ENCODE measurements around the gene RGS16. TPM values are rescaled to one million over a fixed set of nuclear protein-coding genes. Genes with fewer than 3 reads are reported as not detected.

The RGS16 gene
- total RNA-seq, 1 experiment from 2014 or later: 6.5 TPM

GRCh38 chr1:182575540-182576149 is 28.5 kb downstream of the RGS16 start:
- intact Hi-C loops (cut with micrococcal nuclease): no loop called here
- Histone ChIP-seq H3K4me3 (replicated peaks in 1 of 2; ENCODE audit: low read depth in 1 of 2, low read length in 2 of 2) (no peak overlapping the region; a peak in 1 of 4 replicates), H3K9me2 (ENCODE audit: insufficient read depth) (no peaks in the 10 kb centered on the region), H3K36me3 (ENCODE audit: control insufficient read depth in 1 of 2, insufficient read depth in 2 of 2, low read length in 2 of 2) (peaks cover 0 to 2% of the 10 kb centered on the region in 2 experiments; a peak in 1 of 4 replicates), H3K4me1 (ENCODE audit: control insufficient read depth in 1 of 2, insufficient read depth in 2 of 2, low read length in 2 of 2) (peaks cover 4 to 10% of the 10 kb centered on the region in 2 experiments; a peak in 3 of 4 replicates), H3K27me3 (ENCODE audit: insufficient read depth, low read length) (no peaks in the 10 kb centered on the region), H3K4me2 (ENCODE audit: low read length) (peak overlapping the region; percentile 56), H3K9me3 (ENCODE audit: control insufficient read depth in 1 of 2, insufficient read depth in 1 of 2, low read depth in 1 of 2, low read length in 2 of 2) (no peaks in the 10 kb centered on the region), H2AFZ (ENCODE audit: low read depth, low read length, poor library complexity, severe bottlenecking) (no peak overlapping the region), H4K20me1 (ENCODE audit: insufficient read depth) (no peaks in the 10 kb centered on the region), H3K27ac (ENCODE audit: low read depth, low read length) (no peak overlapping the region), H3K79me2 (ENCODE audit: insufficient read depth, low read length) (no peaks in the 10 kb centered on the region), H3K9ac (ENCODE audit: low read length) (no peak overlapping the region)
- ChIA-PET POLR2A (no interaction called here), CTCF (no interaction called here), RAD21 (ENCODE audit: low non-redundant PET in 1 of 2, low total read pairs in 2 of 2, uncharacterized antibody in 2 of 2, unreplicated experiment in 2 of 2) (no interaction called here)
- no TSS peak for BruUV-seq (replicated peaks)
- DNase-seq (ENCODE audit: low read depth, low spot score) (no peak), ATAC-seq (peak; percentile 46; the same call in 1 of the 2 replicates)
- TF ChIP-seq CEBPB (IDR thresholded peaks at IDR 0.05; ENCODE audit: low read depth) (peak; percentile 86), SP1 (IDR thresholded peaks at IDR 0.05; ENCODE audit: low read depth) (0 out of 2 replicates have a peak, but pooled peaks have one; percentile 14), EGR1 (IDR thresholded peaks at IDR 0.05; ENCODE audit: low read depth) (no peak)

- no peak overlapping the region for H3K4me2 ChIP-seq (ENCODE audit: low read length)
- no peaks in the 10 kb centered on the region for H3K9me2 ChIP-seq (ENCODE audit: insufficient read depth)
- DNase-seq (ENCODE audit: low read depth, low spot score): no peak
- TF ChIP-seq CBX3 (IDR thresholded peaks at IDR 0.05; ENCODE audit: low read depth) (no peak), MAX (IDR thresholded peaks at IDR 0.05) (no peak), REST (IDR thresholded peaks at IDR 0.05; ENCODE audit: low read depth) (no peak), EZH2 (IDR thresholded peaks at IDR 0.05) (no peak), POLR2AphosphoS5 (IDR thresholded peaks at IDR 0.05; ENCODE audit: low read depth, low read length) (no peak), FOSL1 (IDR thresholded peaks at IDR 0.05; ENCODE audit: low read depth) (no peak), SRF (IDR thresholded peaks at IDR 0.05; ENCODE audit: low read depth) (no peak), ELF1 (IDR thresholded peaks at IDR 0.05; ENCODE audit: borderline replicate concordance, low read depth) (no peak), CEBPB (IDR thresholded peaks at IDR 0.05; ENCODE audit: low read depth) (no peak)
- ChIA-PET RAD21 (ENCODE audit: low non-redundant PET in 1 of 2, low total read pairs in 2 of 2, uncharacterized antibody in 2 of 2, unreplicated experiment in 2 of 2) (no interaction called here), POLR2A (no interaction called here), CTCF (no interaction called here)
- no peaks in the 10 kb centered on the region for H3K36me3 ChIP-seq (ENCODE audit: control insufficient read depth in 1 of 2, insufficient read depth in 2 of 2, low read length in 2 of 2)
- no peak overlapping the region for H3K27ac ChIP-seq (ENCODE audit: low read depth, low read length)
- BruUV-seq (replicated peaks): no TSS peak
- H3K4me3 ChIP-seq (replicated peaks in 1 of 2; ENCODE audit: low read depth in 1 of 2, low read length in 2 of 2): no peak overlapping the region
- no peak overlapping the region for H2AFZ ChIP-seq (ENCODE audit: low read depth, low read length, poor library complexity, severe bottlenecking)
- H3K9me3 ChIP-seq (ENCODE audit: control insufficient read depth in 1 of 2, insufficient read depth in 1 of 2, low read depth in 1 of 2, low read length in 2 of 2): no peaks in the 10 kb centered on the region
- H3K4me1 ChIP-seq (ENCODE audit: control insufficient read depth in 1 of 2, insufficient read depth in 2 of 2, low read length in 2 of 2): peaks cover 4 to 10% of the 10 kb centered on the region in 2 experiments; a peak in 3 of 4 replicates
- H3K9ac ChIP-seq (ENCODE audit: low read length): no peak overlapping the region
- ATAC-seq: no peak
- H3K27me3 ChIP-seq (ENCODE audit: insufficient read depth, low read length): no peaks in the 10 kb centered on the region
- H3K79me2 ChIP-seq (ENCODE audit: insufficient read depth, low read length): no peaks in the 10 kb centered on the region
- H4K20me1 ChIP-seq (ENCODE audit: insufficient read depth): no peaks in the 10 kb centered on the region
- intact Hi-C loops (cut with micrococcal nuclease): no loop called here
These were observed 30.0 kb downstream of the RGS16 start for GRCh38 chr1:182574156-182574555.

Measured in HCT116 (cell line).